AG20443 (cell line): ENCODE results near the gene NMU.
"Not testable (repeated sequence)": the region's sequence is repeated elsewhere in the genome, so short reads cannot be mapped to it uniquely, and the experiment has no call there.

Source experiments
- DNase-seq: peaks from one replicate; pipeline ENCODE4 v3.0.0; 2012; ENCODE audit warnings: low spot score, mixed read lengths

The NMU gene

DNA sequence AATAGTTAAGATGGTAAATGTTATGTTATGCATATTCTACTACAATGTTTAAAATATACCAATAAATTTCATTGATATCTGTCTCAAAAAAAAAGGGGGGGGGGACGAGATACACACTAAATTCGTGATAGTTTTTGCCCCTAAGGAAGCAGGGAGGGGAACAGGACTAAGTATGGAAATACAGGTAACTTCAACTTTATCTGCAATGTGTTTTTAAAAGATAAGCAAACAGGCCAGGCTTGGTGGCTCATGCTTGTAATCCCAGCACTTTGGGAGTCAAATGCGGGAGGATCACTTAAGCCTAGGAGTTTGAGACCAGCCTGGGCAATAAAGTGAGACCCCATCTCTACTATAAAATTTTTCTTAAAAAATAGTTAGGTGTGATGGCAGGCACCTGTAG, 76.0 kb downstream of the NMU start:
- DNase-seq: no peak

DNA sequence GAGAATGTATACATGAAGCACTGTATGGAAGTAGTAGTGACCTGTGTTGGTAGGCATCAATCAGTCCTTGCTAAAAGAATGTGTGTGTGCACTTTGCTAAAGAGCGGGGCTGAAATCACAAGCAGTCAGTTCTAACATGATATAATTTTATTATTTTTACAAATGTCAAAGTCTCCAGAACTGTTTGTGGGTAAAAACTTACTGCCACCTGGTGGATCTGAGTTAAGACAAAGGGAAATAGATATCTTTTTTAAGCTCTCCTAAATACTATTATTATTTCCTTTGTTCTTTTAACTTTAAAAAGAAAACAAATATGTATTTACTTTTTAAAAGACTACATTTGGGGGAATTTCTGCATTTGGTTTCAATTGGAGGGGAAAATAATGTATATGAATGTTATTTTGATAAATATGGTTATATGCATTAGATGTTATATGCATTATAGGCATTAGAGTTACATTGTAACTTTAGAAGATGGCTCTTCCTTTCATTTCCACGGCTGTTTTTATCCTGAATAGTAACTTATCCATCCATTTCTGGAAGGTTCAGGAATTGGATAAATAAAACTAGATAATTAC, 81.6 kb downstream of the NMU start:
- DNase-seq: peak; percentile 50

DNA sequence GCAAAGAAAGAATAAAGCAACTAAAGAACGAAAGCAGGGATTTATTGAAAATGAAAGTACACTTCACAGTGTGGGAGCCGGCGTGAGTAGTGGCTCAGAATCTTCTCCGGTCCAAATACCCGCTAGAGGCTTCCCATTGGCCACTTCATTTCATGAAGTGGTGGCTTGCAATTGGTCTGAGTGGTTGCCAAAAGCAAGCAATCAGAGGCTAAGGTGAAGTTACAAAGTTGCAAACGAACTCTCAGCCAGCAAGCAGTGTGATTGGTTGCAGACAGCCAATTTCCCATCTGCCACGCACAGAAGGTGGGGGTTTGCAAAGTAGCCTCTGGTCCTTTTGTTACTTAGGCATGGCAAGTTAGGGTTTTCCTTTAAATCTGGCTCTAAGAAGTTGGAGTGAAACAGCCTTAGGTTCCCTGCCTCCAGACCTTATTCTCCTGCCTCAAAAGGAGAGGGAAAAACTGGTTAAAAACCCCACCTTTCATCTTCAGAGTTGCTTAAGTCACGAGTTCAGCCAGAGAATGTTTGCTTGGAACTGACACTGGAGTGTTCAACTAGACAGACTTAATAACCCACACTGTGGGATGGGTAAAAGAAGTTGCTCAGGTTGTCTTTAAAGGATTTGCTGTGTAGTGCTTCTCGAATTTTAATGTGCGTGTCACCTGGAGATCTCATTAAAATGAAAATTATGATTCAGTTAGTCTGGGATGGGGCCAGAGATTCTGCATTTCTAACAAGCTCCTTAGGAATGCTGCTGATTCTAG, 82.5 kb downstream of the NMU start:
- peak; percentile 63 for DNase-seq

DNA sequence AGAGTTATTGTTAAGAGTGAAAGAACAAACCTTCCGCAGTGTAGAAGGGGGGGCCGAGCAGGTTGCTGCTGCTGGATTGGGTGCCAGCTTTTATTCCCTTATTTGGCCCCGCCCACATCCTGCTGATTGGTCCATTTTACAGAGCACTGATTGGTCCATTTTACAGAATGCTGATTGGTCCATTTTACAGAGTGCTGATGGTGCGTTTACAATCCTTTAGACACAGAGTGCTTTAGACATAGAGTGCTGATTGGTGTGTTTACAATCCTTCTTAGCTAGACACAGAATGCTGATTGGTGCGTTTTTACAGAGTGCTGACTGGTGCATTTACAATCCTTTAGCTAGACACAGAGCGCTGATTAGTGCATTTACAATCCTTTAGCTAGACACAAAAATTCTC, 84.1 kb downstream of the NMU start:
- DNase-seq: not testable (repeated sequence)

DNA sequence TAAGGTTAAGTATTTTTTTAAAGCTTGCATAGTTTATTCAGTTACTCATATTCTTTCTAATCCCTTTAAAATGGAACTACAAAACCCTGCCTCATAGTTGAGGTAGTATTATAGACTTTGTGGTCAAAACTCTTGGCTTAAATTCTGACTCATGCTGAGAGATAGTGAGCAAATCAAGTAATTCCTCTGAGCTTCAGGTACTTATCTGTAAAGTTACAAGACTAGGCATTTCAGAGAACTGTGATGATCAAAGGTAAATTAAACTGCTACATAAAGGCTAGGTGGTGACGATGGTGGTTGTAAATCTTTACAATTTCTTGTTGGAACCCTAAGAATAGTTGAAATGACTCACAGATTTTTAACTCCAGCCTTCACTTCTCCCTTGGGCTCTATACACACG, 86.2 kb downstream of the NMU start:
- DNase-seq: peak; percentile 31

DNA sequence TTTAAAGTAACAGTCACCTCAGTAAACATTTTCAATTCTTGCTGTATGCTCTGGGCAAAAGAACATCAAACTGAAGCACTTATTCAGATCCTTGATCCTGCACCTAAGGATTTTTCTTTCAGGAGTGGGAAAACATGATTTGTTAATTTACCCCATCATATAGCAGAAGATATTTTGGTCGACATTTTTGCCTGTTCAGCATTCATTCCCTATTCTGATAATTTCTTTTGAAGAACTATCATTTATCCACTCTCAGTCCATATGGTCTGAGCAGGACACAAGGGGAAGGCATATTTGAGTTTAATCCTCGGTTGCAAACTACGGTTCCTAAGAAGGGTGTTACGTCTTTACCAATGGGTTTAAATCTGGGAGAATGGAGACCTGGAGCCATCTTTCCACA, 88.2 kb downstream of the NMU start:
- no peak for DNase-seq

DNA sequence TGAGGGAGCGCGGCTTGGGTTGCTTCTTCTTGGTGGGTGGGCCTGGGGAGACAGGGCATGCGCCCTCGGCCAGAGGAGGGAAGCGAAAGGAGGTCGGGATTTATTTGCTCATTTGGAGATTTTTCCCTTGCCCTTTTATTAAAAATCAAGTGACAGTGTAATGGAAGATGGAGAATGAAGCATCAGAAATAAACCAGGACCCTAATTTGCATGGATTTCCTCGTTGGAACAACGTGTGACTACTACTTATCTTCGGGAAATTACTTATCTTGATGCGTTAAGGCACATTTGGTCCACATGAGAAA, 88.7 kb downstream of the NMU start:
- peak; percentile 41 for DNase-seq

DNA sequence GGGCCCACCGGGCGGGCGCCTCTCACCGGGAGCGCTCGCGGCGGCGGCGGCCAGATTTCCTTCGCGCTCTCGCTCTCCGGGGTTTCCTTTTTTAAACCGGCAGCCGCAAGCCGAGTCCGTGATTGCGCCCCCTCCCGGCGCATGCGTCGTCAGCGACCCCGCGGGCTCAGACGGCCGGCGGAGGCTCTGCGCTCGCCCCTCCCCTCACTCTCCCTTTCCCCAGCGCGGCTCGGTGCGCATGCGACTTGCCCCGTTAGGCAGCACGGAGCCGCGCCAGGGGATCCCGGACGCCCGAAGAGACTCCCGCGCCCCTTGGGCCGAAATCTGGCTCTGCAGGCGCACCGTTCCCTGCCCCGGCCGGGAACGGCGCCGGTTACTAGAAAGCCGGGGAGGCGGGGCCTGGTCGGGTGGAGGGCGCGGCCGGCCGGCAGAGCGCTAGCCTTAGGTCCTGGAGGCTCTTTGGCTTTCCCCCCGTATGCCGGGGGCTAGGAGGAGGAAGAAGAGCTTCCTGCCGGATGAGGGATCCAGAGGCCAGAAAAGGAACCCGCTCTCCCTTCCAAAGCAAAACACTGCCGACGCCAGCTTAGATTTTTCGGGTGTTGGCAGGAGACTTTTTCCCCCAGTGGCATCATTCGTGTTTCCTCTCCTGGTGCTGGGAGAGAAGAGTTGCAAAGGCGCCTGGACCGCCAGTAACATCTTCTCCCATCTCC, 89.2 kb downstream of the NMU start, which contains the start of gene CLOCK:
CLOCK (minus strand) TSS at position 154 of the 710 bp plus-strand sequence. CDS start 64,124 bp downstream, outside the sequence.
- DNase-seq: peak; percentile 94

DNA sequence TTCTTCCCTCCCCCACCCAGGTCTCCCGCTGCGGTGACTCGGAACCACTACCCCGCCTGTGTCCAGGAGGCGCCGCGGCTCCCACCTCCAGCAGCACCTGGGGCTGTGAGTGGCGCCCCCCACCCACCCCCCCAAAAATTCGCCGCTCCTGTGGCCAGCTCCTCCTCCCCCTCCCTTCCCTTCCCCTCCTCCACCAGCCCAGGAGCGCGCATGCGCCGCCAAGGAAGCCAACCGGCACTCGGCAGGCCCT, 89.7 kb downstream of the NMU start:
- DNase-seq: no peak

DNA sequence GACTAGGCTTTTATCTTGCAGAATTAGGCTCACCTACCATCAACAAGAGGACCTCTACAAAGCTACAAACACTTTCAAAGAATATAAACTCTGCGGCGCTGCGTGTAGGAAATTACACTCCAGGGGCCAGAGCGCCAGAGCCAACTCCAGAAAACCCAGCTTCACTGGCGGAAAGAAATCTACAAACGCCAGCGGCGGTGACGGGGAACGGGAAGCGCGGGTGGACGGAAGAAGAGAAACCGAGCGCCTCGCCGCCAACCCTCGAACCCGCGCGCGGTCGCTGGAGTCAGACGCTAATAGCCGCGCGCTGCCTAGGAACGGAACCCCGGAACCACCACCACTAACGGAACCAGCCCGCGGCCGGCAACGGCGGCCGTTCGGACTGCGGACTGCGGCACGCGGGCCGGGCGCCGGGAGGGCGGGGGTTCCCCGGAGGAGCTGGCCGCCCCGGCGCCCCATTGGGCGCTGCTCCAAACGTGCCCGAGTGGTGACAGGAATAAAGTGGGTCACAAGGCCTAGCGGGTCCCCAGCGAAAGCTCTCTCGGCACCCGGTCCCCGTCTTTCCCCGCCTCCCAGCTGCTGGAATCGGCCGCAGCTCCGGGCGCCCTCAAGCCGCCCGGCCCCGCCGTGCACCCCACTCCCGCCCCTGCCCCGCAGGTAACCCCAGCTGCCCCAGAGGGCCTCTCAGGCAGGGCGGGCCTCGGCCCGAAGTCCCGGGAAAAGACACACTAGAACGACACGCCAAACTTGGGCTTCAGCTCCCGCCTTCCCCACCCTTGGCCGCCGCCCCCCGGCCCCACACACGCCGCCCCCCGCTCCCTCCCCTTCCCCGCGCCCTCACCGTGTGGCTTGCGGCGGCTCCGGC, 90.2 kb downstream of the NMU start:
- peak; percentile 82 for DNase-seq
